Activated CD4-positive, alpha-beta T cell treated with anti-CD3 and anti-CD28 coated beads, Interleukin-2, amount 10 ng/mL, durations not matched to agents 7 days and 5 days (primary cell): ENCODE data around the gene MYCBP. TPM values are rescaled to one million over a fixed set of nuclear protein-coding genes. Genes with fewer than 3 reads are reported as not detected.
"Not testable (repeated sequence)": the region's sequence is repeated elsewhere in the genome, so short reads cannot be mapped to it uniquely, and the experiment has no call there.

ENCODE experiments used
- CTCF ChIA-PET: fragments of 350-600 bp; sonication (Branson Sonifier 250); formaldehyde crosslinking; loops from one replicate; lab custom pipeline; 2021; ENCODE audit warnings: antibody characterized with exemption; lab: Charles Lee
- POLR2A ChIA-PET: fragments of 350-600 bp; sonication (Branson Sonifier 250); formaldehyde crosslinking; loops from one replicate; lab custom pipeline; 2021; ENCODE audit warnings: antibody characterized with exemption; lab: Charles Lee
- DNase-seq: peaks from one replicate; pipeline ENCODE4 v3.0.0-alpha.2; 2020
- H3K27ac Mint-ChIP-seq: one replicate; pipeline ENCODE4 v1.8.0; 2021; ENCODE audit warnings: mild to moderate bottlenecking, moderate library complexity, mixed read lengths
- H3K27me3 Mint-ChIP-seq: one replicate; pipeline ENCODE4 v1.8.0; 2021; ENCODE audit warnings: mixed read lengths
- H3K36me3 Mint-ChIP-seq: one replicate; pipeline ENCODE4 v1.8.0; 2021; ENCODE audit warnings: low read depth, mixed read lengths
- H3K4me1 Mint-ChIP-seq: one replicate; pipeline ENCODE4 v1.8.0; 2021; ENCODE audit warnings: mixed read lengths
- H3K4me3 Mint-ChIP-seq: one replicate; pipeline ENCODE4 v1.8.0; 2021; ENCODE audit warnings: mild to moderate bottlenecking, moderate library complexity, mixed read lengths
- H3K9me3 Mint-ChIP-seq: one replicate; pipeline ENCODE4 v1.8.0; 2021; ENCODE audit warnings: mixed read lengths
- total RNA-seq, 2 experiments: library from RNA; stranded (reverse); gene quantifications; one replicate each; pipeline ENCODE4 v1.2.3, GENCODE V29; 2021

Gene MYCBP
- total RNA-seq: 10 to 100 TPM; 40.7 TPM

GRCh38 chr1:38873027-38873969 lies at the start of gene MYCBP:
TSS of gene MYCBP (minus strand) at chr1:38873348. CDS start at chr1:38873305, 43 bp downstream.
- Mint-ChIP-seq H3K27me3 (no peaks in the 10 kb centered on the region), H3K9me3 (no peaks in the 10 kb centered on the region), H3K4me3 (peak within 1 kb of the TSS; percentile 83), H3K36me3 (peaks cover 6% of the 10 kb centered on the region), H3K27ac (peak within 1 kb of the TSS; percentile 87), H3K4me1 (peaks cover 30% of the 10 kb centered on the region)
- ChIA-PET POLR2A (no interaction called here), CTCF (interaction anchor here (0.6 to 1.2 kb wide), 4 partner anchors 11 to 507 kb away, joined by 3 to 4 read pairs (median 3); no protein-coding TSS in a partner anchor)
- DNase-seq: peak; percentile 97

DNA sequence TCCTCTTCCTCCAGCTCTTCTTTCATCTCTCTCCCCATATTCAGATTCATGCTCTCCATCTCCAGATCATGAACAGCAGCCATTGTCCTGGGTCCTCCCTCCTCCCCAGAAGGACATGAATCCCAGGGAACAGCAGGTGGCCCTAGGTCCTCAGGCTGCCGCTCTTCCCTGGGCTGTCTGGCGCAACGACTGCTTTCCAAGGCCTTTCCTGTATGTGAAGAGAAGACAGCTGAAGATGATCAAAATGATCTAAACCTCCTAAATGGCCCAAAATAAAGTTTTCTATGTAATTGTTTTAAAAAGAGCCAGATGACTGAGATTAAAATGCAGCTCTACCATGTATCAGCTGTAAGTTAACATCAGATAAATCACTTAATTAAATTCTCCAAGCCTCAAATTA lies 46.0 kb upstream of the MYCBP start:
- Mint-ChIP-seq H3K27ac (no peak overlapping the region), H3K27me3 (no peaks in the 10 kb centered on the region)

DNA sequence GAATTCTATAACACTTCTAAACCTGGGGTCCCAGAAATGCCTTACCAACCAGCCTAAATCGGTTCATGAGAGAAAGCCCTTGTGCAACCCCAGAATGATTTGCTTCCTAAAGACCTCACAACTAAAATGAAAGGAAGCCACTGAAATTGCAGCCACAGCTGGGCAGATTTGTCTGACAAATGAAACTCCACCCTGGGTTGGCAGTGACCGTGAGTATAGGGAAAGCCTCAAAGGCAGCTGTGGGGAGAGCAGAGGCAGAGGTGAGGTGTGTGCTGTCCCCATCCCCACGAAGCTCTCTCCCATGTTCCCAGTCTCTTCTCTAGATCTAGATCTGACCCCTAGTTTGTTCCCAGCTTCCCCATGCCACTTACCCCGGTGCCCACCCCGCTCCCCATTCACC lies 45.4 kb upstream of the MYCBP start:
- H3K27me3 Mint-ChIP-seq: no peaks in the 10 kb centered on the region
- no peak overlapping the region for H3K4me3 Mint-ChIP-seq
- H3K4me1 Mint-ChIP-seq: no peaks in the 10 kb centered on the region
- H3K27ac Mint-ChIP-seq: no peak overlapping the region
- H3K9me3 Mint-ChIP-seq: no peaks in the 10 kb centered on the region
- no peak for DNase-seq
- CTCF ChIA-PET: interaction anchor here (1.1 to 1.2 kb wide), 2 partner anchors 11 to 15 kb away, joined by 3 read pairs; no protein-coding TSS in a partner anchor
- POLR2A ChIA-PET: no interaction called here
- no peaks in the 10 kb centered on the region for H3K36me3 Mint-ChIP-seq

More for the DNA sequence above, 46.0 kb upstream of the MYCBP start:
- Mint-ChIP-seq H3K4me3 (no peak overlapping the region), H3K4me1 (no peaks in the 10 kb centered on the region), H3K9me3 (no peaks in the 10 kb centered on the region), H3K36me3 (no peaks in the 10 kb centered on the region)
- no peak for DNase-seq
- POLR2A ChIA-PET: no interaction called here
- CTCF ChIA-PET: interaction anchor here (1.1 to 1.2 kb wide), 2 partner anchors 10 to 14 kb away, joined by 3 read pairs; no protein-coding TSS in a partner anchor

- CTCF ChIA-PET: no interaction called here
- Mint-ChIP-seq H3K27ac (no peak overlapping the region), H3K4me1 (no peaks in the 10 kb centered on the region), H3K36me3 (no peaks in the 10 kb centered on the region), H3K9me3 (no peaks in the 10 kb centered on the region), H3K27me3 (no peaks in the 10 kb centered on the region), H3K4me3 (no peak overlapping the region)
- DNase-seq: no peak
- POLR2A ChIA-PET: no interaction called here
These were observed 44.6 kb upstream of the MYCBP start for GRCh38 chr1:38917772-38918171.

DNA sequence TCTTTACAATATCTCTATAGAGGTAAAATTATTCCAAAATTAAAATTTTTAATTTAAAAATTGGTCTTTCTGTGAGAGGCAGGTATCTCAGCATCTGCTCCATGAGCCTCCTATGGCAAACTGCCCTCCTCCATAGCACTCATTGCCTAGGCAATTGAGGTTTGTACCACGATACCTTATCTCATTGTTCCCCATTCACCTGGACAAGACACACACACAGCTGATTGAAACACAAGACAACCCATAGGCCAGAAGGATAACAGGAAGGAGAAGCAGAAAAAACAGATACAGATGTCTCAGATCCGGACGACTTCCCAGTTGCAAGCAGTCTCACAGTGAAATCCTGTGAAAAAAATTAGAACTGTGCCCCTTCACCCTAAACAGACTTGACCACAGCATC lies 44.2 kb upstream of the MYCBP start:
- no peak for DNase-seq
- H3K27me3 Mint-ChIP-seq: no peaks in the 10 kb centered on the region
- H3K36me3 Mint-ChIP-seq: no peaks in the 10 kb centered on the region
- H3K4me1 Mint-ChIP-seq: no peaks in the 10 kb centered on the region
- no peaks in the 10 kb centered on the region for H3K9me3 Mint-ChIP-seq
- POLR2A ChIA-PET: no interaction called here
- CTCF ChIA-PET: no interaction called here
- no peak overlapping the region for H3K27ac Mint-ChIP-seq
- H3K4me3 Mint-ChIP-seq: no peak overlapping the region

DNA sequence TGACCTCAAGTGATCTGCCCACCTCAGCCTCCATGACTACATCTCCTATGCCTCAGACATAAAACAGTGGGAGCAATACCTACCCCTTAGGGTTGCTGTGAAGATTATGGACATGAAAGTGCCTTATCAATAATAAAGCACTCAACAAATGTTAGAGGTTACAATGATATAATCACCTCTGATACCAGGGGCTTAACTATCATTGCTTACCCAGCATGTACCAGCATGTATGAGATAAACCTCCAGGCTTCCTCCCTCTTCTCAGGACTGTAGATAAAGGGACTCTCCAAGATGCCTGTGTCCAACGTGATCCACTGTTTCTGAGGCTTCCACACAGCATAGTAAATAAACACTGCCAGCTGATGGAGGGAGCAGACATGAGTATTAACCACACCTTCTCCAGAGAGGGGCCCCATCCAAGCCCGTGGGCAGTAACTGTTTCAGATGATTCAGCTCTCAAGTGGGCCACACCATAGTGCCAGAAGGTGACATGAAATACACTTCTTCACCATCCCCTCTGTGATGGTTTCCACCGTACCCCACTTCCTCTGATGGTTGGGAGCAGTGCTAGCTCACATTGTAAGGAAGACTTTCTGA lies 42.3 kb upstream of the MYCBP start:
- H3K27me3 Mint-ChIP-seq: no peaks in the 10 kb centered on the region
- H3K9me3 Mint-ChIP-seq: no peaks in the 10 kb centered on the region
- POLR2A ChIA-PET: interaction anchor here (0.6 kb wide), 1 partner anchor 1806 kb away, joined by 3 read pairs; no protein-coding TSS in a partner anchor
- DNase-seq: no peak
- H3K36me3 Mint-ChIP-seq: no peaks in the 10 kb centered on the region
- H3K27ac Mint-ChIP-seq: no peak overlapping the region
- H3K4me1 Mint-ChIP-seq: no peaks in the 10 kb centered on the region
- CTCF ChIA-PET: interaction anchor here (1.1 kb wide), 1 partner anchor 41 kb away, joined by 3 read pairs; no protein-coding TSS in a partner anchor
- no peak overlapping the region for H3K4me3 Mint-ChIP-seq

- CTCF ChIA-PET, POLR2A ChIA-PET, H3K4me3 Mint-ChIP-seq, H3K27me3 Mint-ChIP-seq, H3K9me3 Mint-ChIP-seq, H3K27ac Mint-ChIP-seq, H3K4me1 Mint-ChIP-seq, DNase-seq, H3K36me3 Mint-ChIP-seq: not testable (repeated sequence)
These were observed 41.8 kb upstream of the MYCBP start for GRCh38 chr1:38914908-38915307.

- no peak overlapping the region for H3K4me3 Mint-ChIP-seq
- POLR2A ChIA-PET: no interaction called here
- H3K27ac Mint-ChIP-seq: no peak overlapping the region
- CTCF ChIA-PET: no interaction called here
- peaks cover 3% of the 10 kb centered on the region for H3K36me3 Mint-ChIP-seq
- DNase-seq: no peak
- H3K4me1 Mint-ChIP-seq: no peaks in the 10 kb centered on the region
- no peaks in the 10 kb centered on the region for H3K27me3 Mint-ChIP-seq
- peaks cover 4% of the 10 kb centered on the region for H3K9me3 Mint-ChIP-seq
These were observed 35.7 kb upstream of the MYCBP start for GRCh38 chr1:38908821-38909220.

DNA sequence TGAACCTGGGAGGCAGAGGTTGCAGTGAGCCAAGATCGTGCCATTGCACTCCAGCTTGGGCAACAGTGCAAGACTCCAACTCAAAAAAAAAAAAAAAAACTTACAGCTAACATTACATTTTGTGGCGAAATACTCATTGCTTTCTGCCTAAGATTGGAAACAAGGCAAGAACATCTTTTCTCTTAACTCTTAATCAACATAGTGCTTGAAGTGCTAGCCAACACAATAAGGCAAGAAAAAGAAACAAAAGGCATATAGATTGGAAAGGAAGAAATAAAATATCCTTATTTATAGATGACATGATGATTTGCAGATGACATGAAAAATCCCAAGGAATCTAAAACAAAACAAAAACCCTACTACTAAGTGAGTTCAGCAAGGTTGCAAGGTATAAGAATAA lies 32.8 kb upstream of the MYCBP start:
- no peaks in the 10 kb centered on the region for H3K4me1 Mint-ChIP-seq
- CTCF ChIA-PET: no interaction called here
- H3K36me3 Mint-ChIP-seq: peaks cover 3% of the 10 kb centered on the region
- POLR2A ChIA-PET: no interaction called here
- peaks cover 4% of the 10 kb centered on the region for H3K9me3 Mint-ChIP-seq
- no peak for DNase-seq
- H3K27me3 Mint-ChIP-seq: no peaks in the 10 kb centered on the region
- no peak overlapping the region for H3K27ac Mint-ChIP-seq
- H3K4me3 Mint-ChIP-seq: no peak overlapping the region

- POLR2A ChIA-PET: no interaction called here
- CTCF ChIA-PET: no interaction called here
- Mint-ChIP-seq H3K36me3 (no peaks in the 10 kb centered on the region), H3K4me3 (no peak overlapping the region), H3K27me3 (no peaks in the 10 kb centered on the region), H3K4me1 (peaks cover 1% of the 10 kb centered on the region), H3K9me3 (no peaks in the 10 kb centered on the region), H3K27ac (no peak overlapping the region)
- DNase-seq: no peak
These were observed 26.4 kb upstream of the MYCBP start for GRCh38 chr1:38899560-38899959.

DNA sequence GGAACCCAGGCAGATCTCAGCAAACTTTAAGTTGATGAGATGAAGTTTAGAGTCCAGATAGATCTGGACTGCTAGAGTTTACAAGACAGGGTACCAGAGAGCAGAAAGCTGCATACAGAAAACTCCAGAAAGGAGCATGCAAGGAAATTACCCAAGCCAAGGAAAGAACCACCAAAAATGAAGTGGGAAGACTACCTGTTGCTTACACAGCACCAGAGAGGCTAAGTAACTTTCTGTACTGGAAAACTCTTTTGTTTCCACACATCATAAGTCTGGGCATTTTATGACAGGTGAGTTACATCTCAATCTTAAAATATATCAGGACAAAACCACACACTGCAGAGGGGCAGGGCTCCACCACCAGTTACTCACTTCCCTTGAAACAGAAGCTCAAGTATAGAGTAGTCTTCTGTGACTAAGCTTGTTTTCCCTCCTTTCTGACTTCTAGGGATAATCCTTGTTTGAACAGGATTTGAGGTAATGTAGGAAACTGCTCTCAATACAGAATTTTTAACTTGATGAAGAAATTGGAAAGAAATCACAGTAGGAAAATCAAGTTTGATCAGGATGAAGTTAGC lies 25.6 kb upstream of the MYCBP start:
- ChIA-PET CTCF (no interaction called here), POLR2A (no interaction called here)
- Mint-ChIP-seq H3K9me3 (no peaks in the 10 kb centered on the region), H3K27me3 (no peaks in the 10 kb centered on the region), H3K27ac (no peak overlapping the region), H3K36me3 (no peaks in the 10 kb centered on the region), H3K4me3 (no peak overlapping the region), H3K4me1 (peaks cover 1% of the 10 kb centered on the region)
- DNase-seq: no peak

DNA sequence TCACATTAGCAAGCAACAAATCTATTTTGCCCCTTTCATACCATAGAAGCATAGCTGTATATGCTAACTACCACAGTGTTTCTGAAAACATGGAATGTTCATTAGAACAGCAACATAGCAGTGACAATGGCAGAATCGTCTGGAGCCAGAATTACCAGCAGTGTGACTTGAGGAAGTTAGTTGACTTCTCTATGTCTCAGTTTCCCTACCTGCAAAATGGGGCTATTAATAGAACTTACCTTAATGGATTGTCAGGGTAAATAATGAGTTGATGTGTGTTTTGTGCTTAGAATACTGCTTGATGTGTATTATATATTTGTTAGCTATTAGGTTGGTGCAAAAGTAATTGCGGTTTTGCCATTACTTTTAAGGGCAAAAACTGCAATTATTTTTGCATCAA lies 23.0 kb upstream of the MYCBP start:
- Mint-ChIP-seq H3K27ac (no peak overlapping the region), H3K9me3 (no peaks in the 10 kb centered on the region), H3K4me1 (peaks cover 1% of the 10 kb centered on the region), H3K27me3 (no peaks in the 10 kb centered on the region), H3K4me3 (no peak overlapping the region), H3K36me3 (no peaks in the 10 kb centered on the region)
- POLR2A ChIA-PET: no interaction called here
- CTCF ChIA-PET: no interaction called here
- no peak for DNase-seq

DNA sequence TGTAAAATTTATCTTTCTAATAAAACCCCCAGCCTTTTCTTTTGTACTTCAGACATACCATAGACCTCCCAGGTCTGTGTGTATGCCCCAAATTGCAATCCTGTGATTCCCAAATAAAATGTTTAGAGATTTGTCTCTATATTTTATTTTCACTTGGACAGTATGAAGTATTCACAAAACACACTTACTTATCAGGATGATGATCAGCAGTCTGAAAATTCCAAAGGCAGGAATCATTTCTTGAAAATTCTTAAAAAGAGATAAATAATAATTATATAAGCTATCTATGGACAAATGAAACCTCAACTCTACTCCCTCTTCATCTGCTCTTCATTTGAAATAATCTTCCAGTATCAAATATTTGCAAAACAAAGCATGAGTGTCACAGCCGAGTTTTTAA lies 19.8 kb upstream of the MYCBP start:
- peaks cover 4% of the 10 kb centered on the region for H3K27me3 Mint-ChIP-seq
- DNase-seq: no peak
- H3K4me1 Mint-ChIP-seq: no peaks in the 10 kb centered on the region
- no peak overlapping the region for H3K27ac Mint-ChIP-seq
- ChIA-PET POLR2A (no interaction called here), CTCF (no interaction called here)
- no peaks in the 10 kb centered on the region for H3K9me3 Mint-ChIP-seq
- no peak overlapping the region for H3K4me3 Mint-ChIP-seq
- H3K36me3 Mint-ChIP-seq: no peaks in the 10 kb centered on the region
